ENCODE data around the gene BCAP31.

DNA sequence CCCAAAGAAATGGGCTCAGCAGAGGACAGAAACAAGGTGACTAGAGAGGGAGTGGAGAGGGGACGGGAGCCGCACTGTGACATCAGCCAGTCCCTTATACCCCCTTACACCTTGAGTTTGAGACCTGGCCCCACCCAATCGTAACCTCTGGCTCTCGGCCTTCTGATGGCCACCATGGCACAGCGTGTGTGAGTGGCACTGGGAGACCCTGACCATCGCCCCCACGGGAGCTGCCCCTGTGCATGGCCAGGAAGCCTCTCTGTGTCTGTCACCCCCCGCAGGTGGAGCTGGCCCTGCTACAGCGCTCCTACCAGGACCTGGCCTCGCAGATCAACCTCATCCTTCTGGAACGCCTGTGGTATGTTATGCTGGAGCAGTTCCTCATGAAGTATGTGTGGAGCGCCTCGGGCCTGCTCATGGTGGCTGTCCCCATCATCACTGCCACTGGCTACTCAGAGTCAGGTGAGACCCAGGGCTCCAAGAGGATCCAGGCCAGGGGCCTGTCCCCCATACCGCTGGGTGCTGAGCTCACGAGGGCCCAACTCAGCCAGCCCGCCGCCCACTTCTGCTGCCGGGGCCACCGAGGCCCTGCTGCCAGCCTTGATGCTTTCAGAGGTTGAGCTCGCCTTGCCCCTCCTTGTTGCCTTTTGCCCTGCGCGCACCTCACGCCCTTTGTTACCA is 4.9 kb upstream of the BCAP31 start:
- no peak for TF ChIP-seq CTCF (IDR thresholded peaks at IDR 0.05; ENCODE audit: insufficient read depth, low read depth, low read length)
- no peak for TF ChIP-seq EZH2 (IDR thresholded peaks at IDR 0.05; ENCODE audit: insufficient read depth, low read length)

Measured in astrocyte (in vitro differentiated cells and primary cell).